Hypothalamus (tissue), 51 donors: ENCODE results near the gene ZG16B.

ENCODE experiments used
- DNase-seq, 51 donors: peaks; one replicate each; lab custom pipeline; 2025; lab: John Stamatoyannopoulos, UW

The ZG16B gene

DNA sequence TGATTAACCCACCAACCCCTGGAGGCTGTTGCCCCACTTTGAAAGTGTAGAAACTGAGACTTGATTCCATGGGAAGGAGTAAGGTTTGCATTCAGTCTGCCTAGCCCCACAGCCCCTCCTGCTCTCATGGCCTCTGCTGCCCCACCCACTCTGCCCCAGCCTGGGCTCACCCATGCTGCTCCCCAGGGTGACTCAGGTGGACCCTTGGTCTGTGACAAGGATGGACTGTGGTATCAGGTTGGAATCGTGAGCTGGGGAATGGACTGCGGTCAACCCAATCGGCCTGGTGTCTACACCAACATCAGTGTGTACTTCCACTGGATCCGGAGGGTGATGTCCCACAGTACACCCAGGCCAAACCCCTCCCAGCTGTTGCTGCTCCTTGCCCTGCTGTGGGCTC lies 25.4 kb upstream of the ZG16B start:
- DNase-seq = no peak

DNA sequence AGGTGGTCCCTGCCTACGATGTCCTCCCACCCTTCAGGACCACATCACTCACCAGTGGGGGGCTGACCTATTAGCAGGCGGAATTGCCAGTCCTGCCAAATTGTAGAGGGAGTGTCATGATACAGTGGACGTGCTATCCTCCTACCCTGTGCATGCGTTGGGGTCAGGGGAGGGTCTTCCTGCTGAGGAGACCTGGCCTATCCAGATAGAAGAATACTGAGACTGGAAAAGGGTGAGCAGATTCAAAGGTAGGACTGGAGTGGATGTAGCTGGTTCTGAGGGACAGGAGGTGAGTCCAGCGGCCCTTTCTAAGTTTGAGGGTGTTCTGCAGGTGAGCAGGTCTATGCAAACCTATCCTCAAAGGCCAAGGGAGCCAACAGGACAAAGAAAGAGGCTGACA lies 23.8 kb upstream of the ZG16B start:
- DNase-seq = no peak

DNA sequence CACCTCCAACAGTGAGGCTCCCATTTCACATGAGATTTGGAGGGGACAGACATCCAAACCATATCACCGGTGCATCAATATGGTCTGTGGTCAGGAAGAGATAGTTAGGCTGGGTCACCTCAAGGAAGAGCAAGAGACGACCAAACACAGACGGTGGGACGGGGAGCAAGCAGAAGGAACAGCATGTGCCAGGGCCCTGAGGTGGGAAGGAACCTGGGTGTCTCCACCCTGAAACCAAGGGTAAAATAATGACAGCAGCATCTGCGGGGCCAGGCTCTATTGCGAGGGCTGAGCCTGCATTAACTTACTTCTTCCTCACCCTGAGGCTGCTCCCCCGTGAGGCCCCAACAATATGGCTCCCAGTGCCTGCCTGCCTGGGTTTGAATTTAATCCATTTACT lies 21.9 kb upstream of the ZG16B start:
- no peak for DNase-seq

DNA sequence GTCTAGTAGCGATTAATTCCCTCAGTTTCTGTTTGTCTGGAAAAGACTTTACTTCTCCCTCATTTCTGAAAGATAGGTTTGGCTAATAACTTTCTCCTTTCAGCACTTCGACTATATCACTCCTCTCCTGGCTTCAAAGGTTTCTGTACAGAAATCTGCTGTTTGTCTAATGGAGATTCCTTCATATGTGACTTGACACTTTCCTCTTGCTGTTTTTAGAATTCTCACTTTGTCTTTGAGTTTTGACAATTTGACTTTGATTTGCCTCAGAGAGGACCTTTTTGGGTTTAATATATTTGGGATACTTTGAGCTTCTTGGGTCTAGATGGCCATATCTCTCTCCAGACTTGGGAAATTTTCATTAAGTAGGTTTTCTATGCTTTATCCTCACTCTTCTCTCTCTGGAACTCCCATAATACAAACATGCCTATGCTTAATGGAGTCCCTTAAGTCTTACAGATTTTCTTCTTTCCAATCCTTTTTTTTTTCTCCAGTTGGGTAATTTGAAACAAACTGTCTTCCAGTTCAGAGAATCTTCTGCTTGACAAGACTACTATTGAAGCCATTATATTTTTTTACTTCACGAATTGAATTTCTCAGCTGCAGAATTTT lies 20.8 kb upstream of the ZG16B start:
- no peak for DNase-seq

DNA sequence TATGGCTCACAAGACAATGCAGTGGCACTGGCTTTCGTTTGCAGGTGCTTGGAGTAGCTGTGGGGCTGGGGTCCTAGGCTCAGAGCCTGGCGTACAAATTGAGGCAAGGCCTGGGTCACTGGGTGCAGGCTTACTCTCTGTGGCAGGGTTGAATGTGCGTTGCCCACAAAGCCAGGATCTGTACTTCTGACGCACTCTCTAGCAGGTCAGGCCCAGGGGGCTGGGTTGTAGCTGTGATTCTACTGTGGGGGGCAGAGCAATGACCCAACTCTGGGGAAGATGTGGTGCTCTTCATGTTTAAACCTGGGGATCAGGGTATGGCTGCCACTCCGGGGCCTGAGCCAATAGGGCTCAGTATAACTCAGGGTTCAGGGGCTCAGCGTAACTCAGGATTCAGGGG lies 19.5 kb upstream of the ZG16B start:
- DNase-seq = no peak

DNA sequence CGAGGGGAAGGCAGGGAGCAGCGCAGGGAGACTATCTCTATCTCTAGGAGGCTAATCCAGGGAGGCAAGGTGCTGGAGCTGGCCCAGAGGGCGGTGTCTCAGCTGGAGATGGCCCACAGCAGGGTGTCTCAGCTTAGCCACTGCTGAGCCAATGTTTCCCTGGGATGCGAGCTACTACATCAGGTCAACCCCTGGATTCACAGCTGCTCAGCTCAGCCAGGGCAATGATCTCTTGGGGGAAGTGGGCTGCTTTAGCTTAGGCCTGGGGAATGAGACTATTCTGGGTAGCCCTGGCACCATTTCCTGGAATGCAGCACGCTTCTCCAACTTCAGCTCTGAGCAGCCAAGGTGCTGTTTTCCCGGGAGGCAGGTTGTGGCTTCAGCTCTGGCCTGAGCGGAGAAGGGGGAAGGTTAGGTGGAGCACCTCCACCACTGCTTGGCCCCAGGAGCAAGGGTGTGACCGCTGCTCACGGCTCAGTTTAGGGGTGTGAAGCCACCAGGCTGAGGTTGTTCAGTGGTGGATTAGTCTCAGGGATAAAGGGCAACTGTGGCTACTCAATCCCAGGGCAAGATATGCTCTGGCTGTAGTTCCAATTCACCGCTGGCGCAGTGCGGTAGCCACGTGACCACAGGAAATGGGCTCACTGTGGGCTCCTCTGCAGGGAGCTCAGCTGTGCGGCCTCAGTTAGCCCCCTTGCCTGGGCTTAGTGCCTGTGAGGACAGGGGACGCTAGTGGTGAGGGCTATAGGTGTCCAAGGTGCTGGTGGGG lies 18.2 kb upstream of the ZG16B start:
- DNase-seq = no peak

DNA sequence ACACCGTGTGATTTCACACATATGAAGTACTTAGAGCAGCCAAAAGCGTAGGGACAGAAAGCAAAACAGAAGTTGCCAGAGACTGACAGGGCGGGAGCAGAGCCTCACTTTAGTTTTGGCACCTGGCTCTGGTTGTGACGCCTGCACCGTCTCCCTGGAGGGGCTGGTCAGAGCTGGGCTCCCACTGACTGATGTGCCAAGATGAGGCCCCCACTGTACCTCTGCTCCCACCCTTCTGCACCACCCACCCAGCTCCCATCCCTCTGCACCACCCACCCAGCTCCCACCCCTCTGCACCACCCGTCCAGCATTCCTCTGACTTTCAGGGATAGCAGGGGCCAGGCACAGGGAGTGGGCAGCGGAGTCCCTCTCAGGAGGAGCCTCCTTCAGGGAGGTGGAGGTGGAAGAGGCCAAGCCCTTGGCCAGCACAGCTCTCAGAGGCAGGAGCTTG lies 16.3 kb upstream of the ZG16B start:
- no peak for DNase-seq

DNA sequence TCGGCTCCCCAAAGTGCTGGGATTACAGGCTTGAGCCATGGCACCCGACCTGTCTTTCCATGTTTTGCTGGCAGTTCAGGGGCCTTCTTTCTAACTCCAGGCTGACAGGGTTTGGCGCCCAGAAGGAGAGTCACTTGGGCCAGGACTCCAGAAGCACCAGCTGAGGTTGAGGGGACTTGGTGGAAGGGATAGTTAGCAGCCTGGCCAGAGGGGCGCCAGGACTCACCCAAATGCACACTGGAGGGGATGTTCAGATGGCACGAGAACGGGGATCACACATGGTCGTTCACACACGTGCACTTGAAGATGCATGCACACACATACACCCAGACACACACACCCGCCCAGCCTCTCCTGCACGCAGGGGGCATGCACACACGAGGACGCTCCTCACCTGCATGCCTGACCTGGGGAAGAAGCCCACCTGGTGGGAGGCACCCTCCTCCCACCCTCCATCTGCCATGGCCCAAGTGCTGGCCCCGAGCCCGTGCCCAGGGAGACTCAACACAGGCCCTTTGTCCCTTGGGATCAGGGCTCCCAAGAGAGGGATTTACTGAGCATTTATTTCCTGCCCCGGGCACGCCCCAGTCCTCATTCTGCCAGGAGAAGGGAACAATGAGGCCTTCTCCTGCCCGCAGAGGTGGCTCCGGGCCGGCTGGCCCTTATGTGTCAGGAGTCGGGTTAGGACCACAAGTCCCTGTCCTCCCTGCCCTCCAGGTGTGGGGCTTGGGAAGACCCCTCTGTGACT lies 15.4 kb upstream of the ZG16B start:
- DNase-seq = no peak

DNA sequence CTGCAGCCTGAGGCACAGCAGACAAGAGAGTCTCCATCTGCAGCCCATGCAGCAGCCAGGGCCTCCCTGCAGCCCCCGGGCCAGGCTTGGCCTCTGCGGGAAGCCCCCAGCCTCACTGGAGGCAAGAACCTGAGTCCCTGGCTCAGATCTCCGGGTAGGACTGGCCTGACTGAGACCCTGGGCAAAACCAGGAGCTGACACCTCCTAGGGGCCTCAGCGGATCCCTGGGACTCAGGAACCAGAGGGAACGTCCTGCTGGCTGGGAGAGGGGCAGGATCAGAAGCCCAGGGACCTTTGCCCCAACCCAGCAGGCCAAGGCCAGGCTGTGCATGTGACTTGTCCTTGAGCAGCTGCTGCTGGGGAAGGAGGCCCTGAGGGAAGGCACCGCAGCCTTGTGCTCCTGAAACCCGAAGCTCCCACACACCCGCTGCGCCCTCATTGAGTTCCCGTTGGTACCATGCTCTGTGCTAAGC lies 14.8 kb upstream of the ZG16B start:
- no peak for DNase-seq

DNA sequence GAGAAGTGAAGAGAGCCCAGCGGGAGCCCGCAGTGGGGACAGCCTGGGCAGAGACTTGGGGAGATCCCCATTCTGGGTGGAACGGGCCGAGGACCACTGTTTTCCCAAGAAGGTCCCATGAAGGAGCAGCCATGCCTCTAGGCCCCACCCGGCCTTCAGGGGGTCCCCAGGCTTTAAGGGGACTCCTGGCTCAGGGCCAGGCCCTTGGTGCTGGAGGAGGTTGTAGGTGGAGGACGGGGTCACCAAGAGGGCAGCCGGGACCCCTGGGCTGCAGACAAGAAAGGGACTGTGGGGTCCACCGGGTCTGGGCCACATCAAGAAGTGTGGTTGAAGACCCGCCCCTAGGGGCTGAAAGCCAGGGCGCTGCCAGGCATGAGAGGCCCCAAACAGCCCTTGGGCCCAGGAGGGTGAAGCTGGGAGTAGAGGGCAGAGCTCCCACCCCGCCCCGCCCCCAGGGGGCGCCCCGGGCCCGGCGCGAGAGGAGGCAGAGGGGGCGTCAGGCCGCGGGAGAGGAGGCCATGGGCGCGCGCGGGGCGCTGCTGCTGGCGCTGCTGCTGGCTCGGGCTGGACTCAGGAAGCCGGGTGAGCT lies 13.3 kb upstream of the ZG16B start, which contains the start of gene PRSS21:
PRSS21 (plus strand) TSS at position 487 of the 589 bp plus-strand sequence; CDS start at position 519, 32 bp downstream.
- DNase-seq = no peak

DNA sequence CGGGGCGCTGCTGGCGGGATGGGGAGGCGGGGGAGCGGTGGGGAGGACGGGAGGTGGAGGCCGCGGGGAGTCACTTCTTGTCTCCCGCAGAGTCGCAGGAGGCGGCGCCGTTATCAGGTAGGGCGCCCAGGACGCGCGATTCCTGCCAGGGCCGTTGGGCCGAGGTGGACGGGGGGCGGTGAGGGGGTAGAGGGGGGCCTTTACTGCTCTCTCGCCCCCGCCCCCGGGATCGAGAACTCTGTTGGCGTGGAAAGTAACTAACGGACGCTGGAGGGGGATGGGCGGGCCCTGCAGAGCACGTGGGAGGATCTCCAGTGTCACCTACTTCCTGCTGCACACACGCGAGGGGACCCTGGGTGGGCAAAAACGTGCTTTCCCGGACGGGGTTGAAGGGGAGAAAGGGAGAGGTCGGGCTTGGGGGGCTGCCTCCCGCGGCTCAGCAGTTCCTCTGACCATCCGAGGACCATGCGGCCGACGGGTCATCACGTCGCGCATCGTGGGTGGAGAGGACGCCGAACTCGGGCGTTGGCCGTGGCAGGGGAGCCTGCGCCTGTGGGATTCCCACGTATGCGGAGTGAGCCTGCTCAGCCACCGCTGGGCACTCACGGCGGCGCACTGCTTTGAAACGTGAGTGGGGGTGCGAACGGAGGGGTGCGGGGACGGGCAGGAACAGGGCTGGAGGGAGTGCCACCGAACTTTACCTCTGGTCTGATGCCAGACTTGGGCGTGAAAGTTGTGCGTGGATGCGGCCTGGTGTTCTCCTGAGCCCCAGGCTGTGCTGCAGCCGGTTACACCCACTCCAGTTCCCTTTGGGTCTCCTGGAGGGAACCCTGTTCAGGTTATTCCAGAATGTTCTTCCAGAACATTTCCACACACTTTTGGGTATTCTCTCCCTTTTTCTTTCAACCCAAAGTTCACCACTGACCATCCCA lies 12.5 kb upstream of the ZG16B start:
- DNase-seq = no peak

DNA sequence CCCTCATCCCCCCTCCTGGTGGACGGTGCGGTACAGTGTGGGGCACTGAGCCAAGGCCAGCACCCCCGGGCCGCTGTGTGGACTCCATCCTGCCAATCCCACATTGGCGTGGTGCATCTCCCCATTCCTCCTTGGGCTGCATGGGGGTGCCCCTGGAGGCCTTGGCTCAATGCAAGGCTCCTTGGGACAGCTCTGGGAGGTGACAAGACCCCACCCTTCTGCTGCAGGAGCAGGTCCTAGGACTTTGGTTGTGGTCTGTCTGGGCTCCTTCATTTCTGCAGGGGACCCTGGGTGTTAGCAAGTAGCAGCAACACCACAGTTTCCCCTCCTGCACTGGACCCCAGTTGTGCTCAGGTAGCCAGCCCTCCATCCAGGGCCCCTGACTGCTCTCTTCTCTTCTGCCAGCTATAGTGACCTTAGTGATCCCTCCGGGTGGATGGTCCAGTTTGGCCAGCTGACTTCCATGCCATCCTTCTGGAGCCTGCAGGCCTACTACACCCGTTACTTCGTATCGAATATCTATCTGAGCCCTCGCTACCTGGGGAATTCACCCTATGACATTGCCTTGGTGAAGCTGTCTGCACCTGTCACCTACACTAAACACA lies 11.7 kb upstream of the ZG16B start:
- DNase-seq = no peak

DNA sequence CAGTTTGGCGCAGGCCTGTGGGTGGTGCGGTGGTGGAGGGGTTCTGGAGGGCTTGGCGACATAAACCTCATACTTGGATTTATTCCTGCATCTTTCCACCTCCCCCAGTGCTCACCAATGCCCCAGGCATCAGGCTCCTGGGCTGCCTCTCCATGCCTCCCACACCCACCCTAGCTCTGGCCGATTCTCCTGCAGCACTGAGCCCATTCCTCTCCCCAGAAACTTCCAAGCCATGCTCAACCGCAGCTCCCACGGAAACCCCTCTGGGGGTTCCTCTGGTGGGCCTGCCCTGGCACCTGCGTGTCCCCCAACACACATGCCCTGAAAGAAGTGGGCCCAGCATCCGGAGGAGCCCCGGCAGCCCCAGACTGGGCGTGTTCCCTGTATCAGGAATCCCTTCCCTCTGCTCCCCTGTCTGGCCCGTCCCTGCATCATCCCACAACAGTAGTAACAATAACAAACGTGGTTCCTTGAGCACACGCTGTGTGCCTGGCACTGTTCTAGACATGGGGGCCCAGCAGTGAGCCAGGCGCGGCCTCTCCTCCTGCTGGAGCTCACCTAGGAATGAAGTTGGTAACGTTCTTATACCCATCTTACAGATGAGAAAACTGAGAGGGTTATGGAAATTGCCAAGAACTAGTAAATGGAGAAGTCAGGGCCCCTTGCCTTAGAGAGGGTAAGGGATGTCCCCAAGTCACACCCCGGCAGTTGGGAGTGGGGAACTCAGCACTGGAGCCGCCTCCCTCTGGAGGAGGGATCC lies 10.7 kb upstream of the ZG16B start:
- no peak for DNase-seq

DNA sequence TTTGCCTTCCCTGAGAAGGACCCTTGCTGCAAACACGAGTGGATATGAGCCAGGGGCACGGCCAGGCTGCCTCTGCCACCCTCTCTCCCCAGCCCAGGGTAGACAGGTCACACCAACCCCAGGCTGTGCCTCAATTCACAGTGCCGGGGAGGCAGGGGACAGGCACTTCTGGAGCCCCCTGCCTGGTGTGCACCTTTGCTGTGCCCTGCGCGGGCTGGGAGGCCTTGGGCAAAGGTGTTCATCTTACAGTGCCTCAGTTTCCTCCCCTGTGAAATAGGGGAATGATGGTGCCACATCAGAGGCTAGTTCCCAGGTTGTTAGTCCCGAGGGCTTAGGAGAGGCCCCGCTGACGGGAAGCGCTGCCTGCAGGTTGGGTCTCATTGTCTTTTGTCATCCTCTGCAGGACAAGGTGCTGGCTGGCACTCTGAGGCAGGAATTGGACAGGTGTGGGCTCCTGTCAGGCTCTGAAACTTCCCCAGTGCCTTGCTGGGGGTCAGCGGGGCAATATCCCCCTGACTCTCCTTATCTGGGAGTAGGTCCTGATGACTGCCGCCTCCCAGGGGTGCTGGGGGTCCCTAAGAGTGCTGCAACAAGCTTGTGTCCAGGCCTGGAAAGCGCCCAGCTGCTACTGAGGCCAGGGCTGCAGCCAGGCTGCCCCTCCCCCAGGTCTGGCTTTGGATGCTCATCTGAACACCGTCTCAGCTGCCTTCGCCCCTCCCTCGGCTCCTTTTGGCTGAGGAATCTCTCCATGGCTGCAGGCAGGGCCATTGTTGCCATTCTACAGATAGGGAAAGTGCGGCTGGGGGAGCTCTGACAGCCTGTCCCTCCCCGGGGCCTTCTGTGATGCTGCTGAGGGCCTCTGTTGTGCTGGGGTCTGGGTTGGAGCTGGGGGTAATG lies 9.9 kb upstream of the ZG16B start:
- DNase-seq = no peak

DNA sequence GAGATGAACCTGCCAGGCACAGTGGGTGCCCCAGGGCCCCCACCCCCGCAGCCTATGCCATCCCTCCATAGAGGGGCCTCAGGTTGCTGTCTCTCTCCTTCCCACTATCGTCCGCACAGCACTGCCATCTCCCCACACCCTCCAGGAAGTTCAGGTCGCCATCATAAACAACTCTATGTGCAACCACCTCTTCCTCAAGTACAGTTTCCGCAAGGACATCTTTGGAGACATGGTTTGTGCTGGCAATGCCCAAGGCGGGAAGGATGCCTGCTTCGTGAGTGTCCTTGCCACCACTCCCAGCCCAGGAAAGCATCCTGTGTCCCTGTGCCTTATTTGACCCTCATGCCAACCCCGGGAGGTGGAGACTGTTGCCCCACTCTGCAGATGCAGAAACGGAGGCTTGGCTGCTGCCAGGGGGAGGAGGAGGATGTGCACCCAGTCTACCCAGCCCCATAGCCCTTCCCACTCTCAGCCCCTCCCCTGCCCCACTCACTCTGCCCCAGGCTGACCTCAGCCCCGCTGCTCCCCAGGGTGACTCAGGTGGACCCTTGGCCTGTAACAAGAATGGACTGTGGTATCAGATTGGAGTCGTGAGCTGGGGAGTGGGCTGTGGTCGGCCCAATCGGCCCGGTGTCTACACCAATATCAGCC lies 9.1 kb upstream of the ZG16B start:
- no peak for DNase-seq

DNA sequence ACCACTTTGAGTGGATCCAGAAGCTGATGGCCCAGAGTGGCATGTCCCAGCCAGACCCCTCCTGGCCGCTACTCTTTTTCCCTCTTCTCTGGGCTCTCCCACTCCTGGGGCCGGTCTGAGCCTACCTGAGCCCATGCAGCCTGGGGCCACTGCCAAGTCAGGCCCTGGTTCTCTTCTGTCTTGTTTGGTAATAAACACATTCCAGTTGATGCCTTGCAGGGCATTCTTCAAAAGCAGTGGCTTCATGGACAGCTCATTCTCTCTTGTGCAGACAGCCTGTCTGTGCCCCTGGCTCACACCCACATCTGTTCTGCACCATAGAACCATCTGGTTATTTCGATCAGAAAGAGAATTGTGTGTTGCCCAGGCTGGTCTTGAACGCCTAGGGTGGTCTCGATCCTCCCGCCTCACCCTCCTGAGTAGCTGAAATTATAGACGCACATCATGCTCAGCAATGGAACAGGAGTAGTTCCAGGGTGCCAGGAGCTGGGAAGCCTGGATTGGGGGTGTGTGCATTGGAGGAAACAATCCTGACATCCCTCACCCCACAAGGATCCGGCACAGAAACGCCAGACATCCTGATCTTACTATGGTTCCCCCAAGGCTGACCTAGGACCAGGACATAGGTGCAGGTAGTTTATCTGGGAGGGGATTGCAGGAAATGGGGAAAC lies 8.5 kb upstream of the ZG16B start:
- DNase-seq = no peak

DNA sequence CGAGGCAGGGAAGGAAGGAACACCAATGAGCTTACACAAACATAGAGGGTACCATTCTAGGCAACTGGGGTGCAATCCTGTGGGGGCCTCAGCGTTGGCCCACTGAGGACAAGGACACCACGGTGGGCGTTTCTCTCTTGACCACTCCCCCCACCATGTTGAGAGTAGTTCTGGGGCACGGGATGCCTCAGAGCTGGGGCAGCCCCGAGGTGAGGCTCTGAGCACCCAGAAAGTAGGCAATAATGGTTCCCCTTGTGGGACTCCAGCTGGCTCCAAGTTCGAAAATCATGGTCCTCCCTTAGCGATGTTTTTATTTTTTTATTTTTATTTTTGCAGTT lies 8.0 kb upstream of the ZG16B start:
- no peak for DNase-seq
